ENCODE results near the gene GNAO1.

DNA sequence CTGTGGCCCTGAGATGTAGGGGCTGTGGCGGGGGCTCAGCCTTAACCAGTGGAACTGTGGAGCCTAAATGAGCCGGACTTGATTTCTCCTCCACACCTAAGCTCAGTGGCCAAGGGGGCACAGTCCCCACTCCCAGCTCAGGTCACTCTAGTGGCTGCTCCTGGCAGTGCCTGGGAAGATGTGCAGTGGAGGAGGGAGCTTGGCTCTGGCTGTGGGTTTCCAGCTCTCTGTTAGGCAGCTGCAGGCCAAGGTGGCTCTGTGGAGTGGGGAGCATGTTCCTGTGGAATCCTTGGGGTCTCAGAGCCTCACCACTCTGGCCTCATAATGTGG is 157.8 kb downstream of the GNAO1 start:
- TF ChIP-seq CTCF (IDR thresholded peaks at IDR 0.05) (no peak), POLR2A (IDR thresholded peaks at IDR 0.05) (no peak), POLR2AphosphoS5 (IDR thresholded peaks at IDR 0.05) (no peak), EP300 (IDR thresholded peaks at IDR 0.05) (no peak)
